ENCODE results near the gene CREBBP. TPM values are rescaled to one million over a fixed set of nuclear protein-coding genes. Genes with fewer than 3 reads are reported as not detected.

CREBBP gene
- polyA plus RNA-seq, 1 donor (not counting 4 experiments of a cell fraction or from before 2014, with no cell fraction given), result 5.0 TPM

DNA sequence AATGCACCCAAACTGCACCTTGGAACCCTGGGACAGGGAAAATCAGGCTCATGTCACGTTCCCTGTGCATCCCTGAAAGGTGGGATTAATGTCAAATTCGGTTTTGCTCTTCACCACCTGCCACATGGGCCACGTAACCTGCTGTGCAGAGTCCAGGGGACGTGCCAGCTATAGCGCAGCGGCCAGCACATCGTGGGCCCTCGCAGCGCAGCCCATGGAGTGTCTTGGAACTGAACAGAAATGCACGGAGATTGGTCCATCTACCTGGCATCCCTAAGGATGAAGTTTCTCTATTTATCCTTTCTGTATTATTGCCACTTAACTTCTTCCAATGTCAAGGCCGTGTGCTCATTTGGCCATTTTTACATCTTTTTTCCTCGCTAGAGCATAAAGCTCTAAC, 95.1 kb downstream of the CREBBP start:
- FAIRE-seq, result no peak
- DNase-seq (ENCODE audit: low read depth, low spot score), result no peak
- Histone ChIP-seq H3K4me2 (ENCODE audit: control insufficient read depth, extremely low read depth, insufficient read depth, low read depth, low read length) (no peak overlapping the region), H2AFZ (ENCODE audit: control insufficient read depth, low read length) (no peak overlapping the region), H3K4me3 (ENCODE audit: control insufficient read depth in 2 of 3, extremely low read depth in 1 of 3, insufficient read depth in 2 of 3, low read depth in 1 of 3, low read length in 3 of 3) (no peak overlapping the region), H3K27ac (ENCODE audit: control insufficient read depth, insufficient read depth, low read length) (no peak overlapping the region), H3K36me3 (ENCODE audit: control insufficient read depth in 2 of 2, extremely low read depth in 1 of 2, insufficient read depth in 2 of 2, low read length in 2 of 2) (peaks cover 0 to 10% of the 10 kb centered on the region in 2 experiments), H3K79me2 (ENCODE audit: control insufficient read depth, insufficient read depth, low read length) (peaks cover 3% of the 10 kb centered on the region), H3K9me3 (ENCODE audit: control insufficient read depth, low read depth, low read length) (no peaks in the 10 kb centered on the region), H3K27me3 (ENCODE audit: control insufficient read depth, extremely low read depth, insufficient read depth, low read length) (no peaks in the 10 kb centered on the region), H3K4me1 (ENCODE audit: control insufficient read depth, extremely low read depth, insufficient read depth, low read length) (no peaks in the 10 kb centered on the region), H3K9ac (ENCODE audit: control insufficient read depth, extremely low read depth, insufficient read depth, low read length) (no peak overlapping the region), H4K20me1 (ENCODE audit: control insufficient read depth, extremely low read depth, insufficient read depth, low read length) (no peaks in the 10 kb centered on the region), H3K9me1 (ENCODE audit: control insufficient read depth, extremely low read depth, insufficient read depth, low read length) (no peaks in the 10 kb centered on the region)
- dilution Hi-C loops (cut with MboI; ENCODE audit: extremely low pct_ligation_motif_present, low sequenced_read_pairs), result no loop called here
- TF ChIP-seq, protein P1, sequence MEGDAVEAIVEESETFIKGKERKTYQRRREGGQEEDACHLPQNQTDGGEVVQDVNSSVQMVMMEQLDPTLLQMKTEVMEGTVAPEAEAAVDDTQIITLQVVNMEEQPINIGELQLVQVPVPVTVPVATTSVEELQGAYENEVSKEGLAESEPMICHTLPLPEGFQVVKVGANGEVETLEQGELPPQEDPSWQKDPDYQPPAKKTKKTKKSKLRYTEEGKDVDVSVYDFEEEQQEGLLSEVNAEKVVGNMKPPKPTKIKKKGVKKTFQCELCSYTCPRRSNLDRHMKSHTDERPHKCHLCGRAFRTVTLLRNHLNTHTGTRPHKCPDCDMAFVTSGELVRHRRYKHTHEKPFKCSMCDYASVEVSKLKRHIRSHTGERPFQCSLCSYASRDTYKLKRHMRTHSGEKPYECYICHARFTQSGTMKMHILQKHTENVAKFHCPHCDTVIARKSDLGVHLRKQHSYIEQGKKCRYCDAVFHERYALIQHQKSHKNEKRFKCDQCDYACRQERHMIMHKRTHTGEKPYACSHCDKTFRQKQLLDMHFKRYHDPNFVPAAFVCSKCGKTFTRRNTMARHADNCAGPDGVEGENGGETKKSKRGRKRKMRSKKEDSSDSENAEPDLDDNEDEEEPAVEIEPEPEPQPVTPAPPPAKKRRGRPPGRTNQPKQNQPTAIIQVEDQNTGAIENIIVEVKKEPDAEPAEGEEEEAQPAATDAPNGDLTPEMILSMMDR (optimal IDR thresholded peaks at IDR 0.05 in 1 of 3, IDR thresholded peaks at IDR 0.05 in 1 of 3, conservative IDR thresholded peaks at IDR 0.05 in 1 of 3; ENCODE audit: extremely low read depth in 1 of 3, insufficient read depth in 2 of 3, low read length in 3 of 3), result no peak
- no peak for TF ChIP-seq EZH2 (IDR thresholded peaks at IDR 0.05; ENCODE audit: low read length)

- H3K27ac ChIP-seq (ENCODE audit: control insufficient read depth, insufficient read depth, low read length), result no peak overlapping the region
- TF ChIP-seq, protein P1 (optimal IDR thresholded peaks at IDR 0.05 in 1 of 3, IDR thresholded peaks at IDR 0.05 in 1 of 3, conservative IDR thresholded peaks at IDR 0.05 in 1 of 3; ENCODE audit: extremely low read depth in 1 of 3, insufficient read depth in 2 of 3, low read length in 3 of 3), result no peak
- no peak for TF ChIP-seq EZH2 (IDR thresholded peaks at IDR 0.05; ENCODE audit: low read length)
- H4K20me1 ChIP-seq (ENCODE audit: control insufficient read depth, extremely low read depth, insufficient read depth, low read length), result no peaks in the 10 kb centered on the region
- no peaks in the 10 kb centered on the region for H3K27me3 ChIP-seq (ENCODE audit: control insufficient read depth, extremely low read depth, insufficient read depth, low read length)
- FAIRE-seq (no peak), DNase-seq (ENCODE audit: low read depth, low spot score) (no peak)
- H3K9me3 ChIP-seq (ENCODE audit: control insufficient read depth, low read depth, low read length), result no peaks in the 10 kb centered on the region
- H3K9ac ChIP-seq (ENCODE audit: control insufficient read depth, extremely low read depth, insufficient read depth, low read length), result no peak overlapping the region
- peaks cover 3% of the 10 kb centered on the region for H3K79me2 ChIP-seq (ENCODE audit: control insufficient read depth, insufficient read depth, low read length)
- no peak overlapping the region for H2AFZ ChIP-seq (ENCODE audit: control insufficient read depth, low read length)
- H3K9me1 ChIP-seq (ENCODE audit: control insufficient read depth, extremely low read depth, insufficient read depth, low read length), result no peaks in the 10 kb centered on the region
- dilution Hi-C loops (cut with MboI; ENCODE audit: extremely low pct_ligation_motif_present, low sequenced_read_pairs), result no loop called here
- no peaks in the 10 kb centered on the region for H3K4me1 ChIP-seq (ENCODE audit: control insufficient read depth, extremely low read depth, insufficient read depth, low read length)
- H3K4me2 ChIP-seq (ENCODE audit: control insufficient read depth, extremely low read depth, insufficient read depth, low read depth, low read length), result no peak overlapping the region
- H3K4me3 ChIP-seq (ENCODE audit: control insufficient read depth in 2 of 3, extremely low read depth in 1 of 3, insufficient read depth in 2 of 3, low read depth in 1 of 3, low read length in 3 of 3), result no peak overlapping the region
- peaks cover 2 to 16% of the 10 kb centered on the region in 2 experiments for H3K36me3 ChIP-seq (ENCODE audit: control insufficient read depth in 2 of 2, extremely low read depth in 1 of 2, insufficient read depth in 2 of 2, low read length in 2 of 2)
Observed at GRCh38 chr16:3783516-3783915, 97.0 kb downstream of the CREBBP start.
